Neural progenitor cell (in vitro differentiated cells): Measurements from ENCODE around the gene RASD1. TPM values are rescaled to one million over a fixed set of nuclear protein-coding genes. Genes with fewer than 3 reads are reported as not detected.

Experiments
- DNase-seq: peaks from one replicate; pipeline ENCODE4 v3.0.0-alpha.2; 2016; ENCODE audit warnings: low spot score
- H2AFZ ChIP-seq: fragments of 200-600 bp; sonication (generic); replicated peaks from 2 replicates; pipeline ENCODE4 v1.6.1; 2016; ENCODE audit warnings: antibody characterized with exemption
- H3F3A ChIP-seq: fragments of 200-600 bp; sonication (generic); 2 replicates; pipeline ENCODE4 v1.6.1; 2016; ENCODE audit warnings: antibody characterized with exemption, low read depth
- H3K27ac ChIP-seq: fragments of 200-600 bp; sonication (generic); 2 replicates; pipeline ENCODE4 v1.5.1; 2016; ENCODE audit warnings: mild to moderate bottlenecking
- H3K27me3 ChIP-seq: fragments of 200-600 bp; sonication (generic); 2 replicates; pipeline ENCODE4 v1.6.1; 2016; ENCODE audit warnings: mild to moderate bottlenecking, moderate library complexity
- H3K36me3 ChIP-seq: fragments of 200-600 bp; sonication (generic); 2 replicates; pipeline ENCODE4 v1.5.1; 2016
- H3K4me1 ChIP-seq: fragments of 200-600 bp; sonication (generic); 2 replicates; pipeline ENCODE4 v1.6.1; 2016; ENCODE audit warnings: mixed run types
- H3K4me2 ChIP-seq: fragments of 200-600 bp; sonication (generic); 2 replicates; pipeline ENCODE4 v1.6.1; 2016
- H3K4me3 ChIP-seq: fragments of 200-600 bp; sonication (generic); 2 replicates; pipeline ENCODE4 v1.5.1; 2016
- H3K79me2 ChIP-seq: fragments of 200-600 bp; sonication (generic); 2 replicates; pipeline ENCODE4 v1.6.1; 2016; ENCODE audit warnings: low read depth
- H3K9ac ChIP-seq: fragments of 200-600 bp; sonication (generic); 2 replicates; pipeline ENCODE4 v1.6.1; 2016
- H3K9me3 ChIP-seq: fragments of 200-600 bp; sonication (generic); 2 replicates; pipeline ENCODE4 v1.5.1; 2016; ENCODE audit warnings: low read depth
- H4K20me1 ChIP-seq: fragments of 200-600 bp; sonication (generic); 2 replicates; pipeline ENCODE4 v1.6.1; 2016; ENCODE audit warnings: low read depth
- H3K27ac Mint-ChIP-seq: 3 replicates; pipeline ENCODE4 v1.8.0; 2021; ENCODE audit warnings: mixed read lengths
- H3K27me3 Mint-ChIP-seq: 2 replicates; pipeline ENCODE4 v1.8.0; 2022; ENCODE audit warnings: low read depth, mild to moderate bottlenecking, inconsistent platforms, moderate library complexity, mixed read lengths; ENCODE audit not compliant: insufficient read depth
- H3K36me3 Mint-ChIP-seq: 3 replicates; pipeline ENCODE4 v1.8.0; 2021; ENCODE audit warnings: mixed read lengths
- H3K4me1 Mint-ChIP-seq: 3 replicates; pipeline ENCODE4 v1.8.0; 2021; ENCODE audit warnings: mixed read lengths
- H3K4me3 Mint-ChIP-seq: 3 replicates; pipeline ENCODE4 v1.8.0; 2021; ENCODE audit warnings: mild to moderate bottlenecking, moderate library complexity, mixed read lengths
- H3K9me3 Mint-ChIP-seq: 3 replicates; pipeline ENCODE4 v1.8.0; 2020; ENCODE audit warnings: mixed read lengths
- EZH2 ChIP-seq: fragments of 200-600 bp; sonication (generic); IDR thresholded peaks from 2 replicates; pipeline ENCODE4 v1.6.1; 2017; ENCODE audit warnings: antibody characterized with exemption, mild to moderate bottlenecking, moderate library complexity
- EZH2phosphoT487 ChIP-seq: fragments of 200-600 bp; sonication (generic); IDR thresholded peaks from 2 replicates; pipeline ENCODE4 v1.6.1; 2017; ENCODE audit warnings: antibody characterized with exemption
- total RNA-seq: library from RNA; depleted of rRNA; stranded (reverse); fragments of >200 nt; gene quantifications from 2 replicates; pipeline ENCODE4 v1.2.3, GENCODE V29; 2015; ENCODE audit warnings: low replicate concordance
- TF ChIP-seq, protein P1 (sequence below): fragments of 200-600 bp; sonication (generic); IDR thresholded peaks from 2 replicates; pipeline ENCODE4 v1.5.1; 2017; ENCODE audit warnings: antibody characterized with exemption, mild to moderate bottlenecking

RASD1 gene
- total RNA-seq, 1 donor from 2014 or later: 0.88 TPM

DNA sequence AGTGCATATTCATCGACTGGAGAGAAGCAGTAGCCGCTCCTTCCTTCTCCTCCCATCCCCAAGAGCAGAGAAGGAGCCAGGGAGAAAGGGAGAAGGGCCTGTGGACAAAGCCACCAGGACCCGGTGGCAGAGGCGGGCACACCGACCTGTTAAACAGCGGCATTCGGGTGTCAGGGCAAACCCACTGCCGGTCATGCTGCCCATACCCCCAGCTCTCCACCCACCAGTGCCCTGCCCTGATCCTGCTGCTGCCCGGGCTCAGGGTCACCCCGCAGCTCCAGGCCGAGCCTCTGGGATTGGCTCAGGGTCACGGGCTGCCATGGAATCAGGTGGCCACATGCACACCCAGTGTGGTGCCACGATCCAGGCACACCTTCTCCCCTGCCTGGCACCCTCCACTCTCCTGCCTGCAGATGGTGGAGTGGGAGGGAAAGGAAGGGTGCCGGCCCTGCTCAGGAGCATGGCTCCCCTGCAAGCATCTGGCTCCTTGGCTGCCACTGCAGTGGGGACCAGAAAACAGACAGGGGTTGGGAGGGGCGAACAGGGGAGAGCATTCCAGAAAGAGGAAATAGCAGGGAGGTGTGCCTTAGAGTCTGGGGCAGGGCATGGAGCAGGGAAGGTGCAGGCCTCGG is 18.3 kb upstream of the RASD1 start:
- H3K4me2 ChIP-seq: peak overlapping the region; percentile 25
- no peaks in the 10 kb centered on the region for H3K79me2 ChIP-seq
- H4K20me1 ChIP-seq: peaks cover 4% of the 10 kb centered on the region
- H3K36me3 ChIP-seq: no peaks in the 10 kb centered on the region
- Mint-ChIP-seq H3K36me3 (no peaks in the 10 kb centered on the region), H3K27ac (no peak overlapping the region), H3K9me3 (no peaks in the 10 kb centered on the region), H3K4me1 (peaks cover 30% of the 10 kb centered on the region), H3K27me3 (no peaks in the 10 kb centered on the region), H3K4me3 (no peak overlapping the region)
- no peak overlapping the region for H3K4me3 ChIP-seq
- H3K9ac ChIP-seq: no peak overlapping the region
- no peak for DNase-seq
- H2AFZ ChIP-seq: no peak overlapping the region
- peaks cover 8% of the 10 kb centered on the region for H3K4me1 ChIP-seq
- no peaks in the 10 kb centered on the region for H3K9me3 ChIP-seq
- no peak overlapping the region for H3K27ac ChIP-seq
- H3K27me3 ChIP-seq: no peaks in the 10 kb centered on the region
- no peaks in the 10 kb centered on the region for H3F3A ChIP-seq
- TF ChIP-seq EZH2phosphoT487: no peak
- TF ChIP-seq EZH2: no peak
- TF ChIP-seq, protein P1, sequence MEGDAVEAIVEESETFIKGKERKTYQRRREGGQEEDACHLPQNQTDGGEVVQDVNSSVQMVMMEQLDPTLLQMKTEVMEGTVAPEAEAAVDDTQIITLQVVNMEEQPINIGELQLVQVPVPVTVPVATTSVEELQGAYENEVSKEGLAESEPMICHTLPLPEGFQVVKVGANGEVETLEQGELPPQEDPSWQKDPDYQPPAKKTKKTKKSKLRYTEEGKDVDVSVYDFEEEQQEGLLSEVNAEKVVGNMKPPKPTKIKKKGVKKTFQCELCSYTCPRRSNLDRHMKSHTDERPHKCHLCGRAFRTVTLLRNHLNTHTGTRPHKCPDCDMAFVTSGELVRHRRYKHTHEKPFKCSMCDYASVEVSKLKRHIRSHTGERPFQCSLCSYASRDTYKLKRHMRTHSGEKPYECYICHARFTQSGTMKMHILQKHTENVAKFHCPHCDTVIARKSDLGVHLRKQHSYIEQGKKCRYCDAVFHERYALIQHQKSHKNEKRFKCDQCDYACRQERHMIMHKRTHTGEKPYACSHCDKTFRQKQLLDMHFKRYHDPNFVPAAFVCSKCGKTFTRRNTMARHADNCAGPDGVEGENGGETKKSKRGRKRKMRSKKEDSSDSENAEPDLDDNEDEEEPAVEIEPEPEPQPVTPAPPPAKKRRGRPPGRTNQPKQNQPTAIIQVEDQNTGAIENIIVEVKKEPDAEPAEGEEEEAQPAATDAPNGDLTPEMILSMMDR: no peak

DNA sequence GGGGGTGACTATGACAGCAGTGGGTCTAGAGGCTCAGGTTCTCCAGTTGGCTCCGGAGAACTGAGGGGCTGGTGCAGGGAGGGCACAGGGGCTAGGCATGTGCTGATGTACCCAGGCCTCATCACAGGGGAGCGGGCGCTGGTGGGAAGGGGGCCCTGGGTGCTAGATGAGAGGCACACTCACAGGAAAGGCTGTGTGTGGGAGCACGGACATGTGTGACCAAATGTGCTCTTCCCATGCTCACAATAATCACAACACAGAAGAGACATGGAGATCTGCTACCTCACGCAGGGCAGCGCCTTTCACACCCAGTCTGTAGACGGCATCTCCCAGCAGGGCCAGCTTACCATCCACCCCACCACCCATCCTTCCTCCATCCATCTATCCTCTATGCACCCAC is 17.4 kb upstream of the RASD1 start:
- Histone ChIP-seq H3K27ac (no peak overlapping the region), H3K4me1 (peaks cover 8% of the 10 kb centered on the region), H3K36me3 (no peaks in the 10 kb centered on the region), H4K20me1 (peaks cover 4% of the 10 kb centered on the region), H3K4me2 (no peak overlapping the region), H3K79me2 (no peaks in the 10 kb centered on the region), H3F3A (no peaks in the 10 kb centered on the region), H3K4me3 (no peak overlapping the region), H3K27me3 (no peaks in the 10 kb centered on the region), H2AFZ (no peak overlapping the region), H3K9ac (no peak overlapping the region), H3K9me3 (no peaks in the 10 kb centered on the region)
- Mint-ChIP-seq H3K27me3 (no peaks in the 10 kb centered on the region), H3K9me3 (no peaks in the 10 kb centered on the region), H3K36me3 (no peaks in the 10 kb centered on the region), H3K4me1 (peaks cover 29% of the 10 kb centered on the region), H3K27ac (no peak overlapping the region), H3K4me3 (no peak overlapping the region)
- TF ChIP-seq EZH2: no peak
- TF ChIP-seq, protein P1: no peak
- no peak for TF ChIP-seq EZH2phosphoT487
- no peak for DNase-seq

DNA sequence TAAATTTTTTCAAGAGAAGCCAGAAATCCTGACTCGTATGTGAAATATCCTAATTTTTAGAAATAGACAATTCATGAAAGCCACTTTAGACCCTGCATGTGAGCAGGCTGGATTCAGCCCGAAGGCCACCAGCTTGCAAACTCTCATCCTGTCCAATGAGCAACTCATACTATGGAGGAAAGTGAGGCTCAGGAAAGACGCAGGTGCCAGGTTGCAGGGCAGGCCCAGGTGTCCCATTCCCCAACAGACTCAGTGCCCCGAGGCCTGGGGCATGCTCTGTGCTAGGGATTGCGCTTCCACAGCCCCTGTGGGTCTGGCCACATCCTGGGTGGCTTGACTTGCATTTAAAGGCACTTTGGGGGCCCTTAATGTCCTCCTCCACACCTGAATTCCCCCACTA is 16.7 kb upstream of the RASD1 start:
- H3K9ac ChIP-seq: no peak overlapping the region
- H3K9me3 Mint-ChIP-seq: no peaks in the 10 kb centered on the region
- no peak overlapping the region for H3K4me3 Mint-ChIP-seq
- no peak overlapping the region for H3K27ac Mint-ChIP-seq
- H3K4me1 Mint-ChIP-seq: peaks cover 27% of the 10 kb centered on the region
- H3K36me3 ChIP-seq: no peaks in the 10 kb centered on the region
- H3K4me3 ChIP-seq: no peak overlapping the region
- H3K27ac ChIP-seq: no peak overlapping the region
- H3F3A ChIP-seq: no peaks in the 10 kb centered on the region
- no peaks in the 10 kb centered on the region for H3K27me3 Mint-ChIP-seq
- no peaks in the 10 kb centered on the region for H3K36me3 Mint-ChIP-seq
- no peak for DNase-seq
- no peaks in the 10 kb centered on the region for H3K9me3 ChIP-seq
- no peaks in the 10 kb centered on the region for H3K27me3 ChIP-seq
- TF ChIP-seq EZH2phosphoT487: no peak
- TF ChIP-seq EZH2: no peak
- TF ChIP-seq, protein P1: no peak
- H2AFZ ChIP-seq: no peak overlapping the region
- H3K4me1 ChIP-seq: peaks cover 8% of the 10 kb centered on the region
- H4K20me1 ChIP-seq: peaks cover 4% of the 10 kb centered on the region
- no peak overlapping the region for H3K4me2 ChIP-seq
- H3K79me2 ChIP-seq: no peaks in the 10 kb centered on the region
